GM20000 (cell line): Measurements from ENCODE around the gene PTGDR2.

Source experiments
- DNase-seq: peaks from one replicate; pipeline ENCODE4 v3.0.0; 2012; ENCODE audit warnings: low spot score
- CTCF ChIP-seq: IDR thresholded peaks from 2 replicates; pipeline ENCODE4 v1.5.1; 2012; ENCODE audit warnings: mild to moderate bottlenecking, control low read depth; ENCODE audit errors: extremely low read depth, missing control alignments

Gene PTGDR2

GRCh38 chr11:60879971-60880588 lies 24.3 kb upstream of the PTGDR2 start:
- TF ChIP-seq CTCF: no peak
- no peak for DNase-seq

GRCh38 chr11:60879104-60879503 lies 23.4 kb upstream of the PTGDR2 start:
- TF ChIP-seq CTCF: no peak
- no peak for DNase-seq

- no peak for DNase-seq
- no peak for TF ChIP-seq CTCF
These were observed 22.7 kb upstream of the PTGDR2 start for GRCh38 chr11:60878245-60879101.

- DNase-seq: no peak
- TF ChIP-seq CTCF: no peak
These were observed 20.4 kb upstream of the PTGDR2 start for GRCh38 chr11:60876168-60876485.

- no peak for TF ChIP-seq CTCF
- DNase-seq: no peak
These were observed 19.8 kb upstream of the PTGDR2 start for GRCh38 chr11:60875366-60876167.

GRCh38 chr11:60874421-60875365 lies 18.9 kb upstream of the PTGDR2 start:
- DNase-seq: no peak
- TF ChIP-seq CTCF: no peak
